Endothelial cell of umbilical vein (primary cell): ENCODE results near the gene CASP9. TPM values are rescaled to one million over a fixed set of nuclear protein-coding genes. Genes with fewer than 3 reads are reported as not detected.

Experiments used
- BruUV-seq: library from RNA; stranded (reverse); fragments of 400-500 nt; replicated peaks from 2 replicates; lab custom pipeline; 2021; lab: Mats Ljungman, UMichigan
- CTCF ChIA-PET: fragments of 300-600, 350-600 bp; sonication (Branson Sonifier 250); formaldehyde crosslinking; loops from one replicate; lab custom pipeline; 2021; ENCODE audit warnings: antibody characterized with exemption, inconsistent platforms; lab: Charles Lee
- POLR2A ChIA-PET: fragments of 300-600, 350-600 bp; sonication (Branson Sonifier 250); formaldehyde crosslinking; loops from one replicate; lab custom pipeline; 2021; ENCODE audit warnings: antibody characterized with exemption, inconsistent platforms; lab: Charles Lee
- DNase-seq: peaks from one replicate; pipeline ENCODE4 v3.0.0-alpha.2; 2011; ENCODE audit warnings: low read depth, low spot score
- FAIRE-seq: peaks from 2 replicates; lab custom pipeline; 2011; peaks lifted over from hg19 to GRCh38; lab: Jason Lieb, UNC
- H2AFZ ChIP-seq: 2 replicates; pipeline ENCODE4 v1.6.0; 2012; ENCODE audit warnings: low read depth, low read length, control low read depth, inconsistent platforms
- H3K27ac ChIP-seq: 2 replicates; pipeline ENCODE4 v1.5.1; 2011; ENCODE audit warnings: low read depth, mild to moderate bottlenecking, control low read depth, low read length, moderate library complexity; ENCODE audit not compliant: insufficient read depth
- H3K27me3 ChIP-seq, 2 experiments: 2 replicates each; pipeline versions ENCODE4 v1.6.0 to v1.6.1; 2011; ENCODE audit warnings: low read length in 2 of 2, mixed read lengths in 1 of 2; ENCODE audit not compliant: control insufficient read depth in 2 of 2, insufficient read depth in 2 of 2
- H3K36me3 ChIP-seq, 2 experiments: 2 replicates in 1 of 2; 3 replicates in 1 of 2; pipeline ENCODE4 v1.5.1; 2011; ENCODE audit warnings: low read length in 2 of 2, mild to moderate bottlenecking in 1 of 2, moderate library complexity in 1 of 2; ENCODE audit not compliant: control insufficient read depth in 2 of 2, insufficient read depth in 2 of 2; ENCODE audit errors: extremely low read depth in 1 of 2
- H3K4me1 ChIP-seq: 3 replicates; pipeline ENCODE4 v1.5.1; 2011; ENCODE audit warnings: mild to moderate bottlenecking, low read length; ENCODE audit not compliant: control insufficient read depth, insufficient read depth; ENCODE audit errors: extremely low read depth
- H3K4me2 ChIP-seq: 2 replicates; pipeline ENCODE4 v1.6.1; 2011; ENCODE audit warnings: low read length, control low read depth, mixed read lengths; ENCODE audit not compliant: insufficient read depth
- H3K4me3 ChIP-seq, 3 experiments: fragments of 200-600 bp in 1 of 3; sonication (generic), shearing (Covaris generic) in 1 of 3; replicated peaks in 1 of 3; 2 replicates each; pipeline ENCODE4 v1.5.1; 2011 to 2016; ENCODE audit warnings: control low read depth in 3 of 3, low read length in 3 of 3, mild to moderate bottlenecking in 2 of 3, inconsistent platforms in 1 of 3, low read depth in 1 of 3, moderate library complexity in 1 of 3; ENCODE audit not compliant: insufficient read depth in 1 of 3
- H3K79me2 ChIP-seq: 2 replicates; pipeline ENCODE4 v1.6.0; 2012; ENCODE audit warnings: low read length, inconsistent platforms; ENCODE audit not compliant: control insufficient read depth, insufficient read depth
- H3K9ac ChIP-seq: replicated peaks from 2 replicates; pipeline ENCODE3; 2011; ENCODE audit warnings: low read length, control low read depth; ENCODE audit not compliant: insufficient read depth; ENCODE audit errors: extremely low read depth
- H3K9me1 ChIP-seq: replicated peaks from 3 replicates; pipeline ENCODE4 v1.6.0; 2011; ENCODE audit warnings: mild to moderate bottlenecking, low read length; ENCODE audit not compliant: control insufficient read depth, insufficient read depth; ENCODE audit errors: extremely low read depth
- H3K9me3 ChIP-seq: replicated peaks from 2 replicates; pipeline ENCODE4 v1.5.1; 2012; ENCODE audit warnings: low read length, inconsistent platforms; ENCODE audit not compliant: control insufficient read depth, insufficient read depth
- H4K20me1 ChIP-seq: replicated peaks from 2 replicates; pipeline ENCODE3; 2011; ENCODE audit warnings: mild to moderate bottlenecking, low read length; ENCODE audit not compliant: control insufficient read depth, insufficient read depth; ENCODE audit errors: extremely low read depth
- FOS ChIP-seq: IDR thresholded peaks from 2 replicates; pipeline ENCODE4 v1.6.1; 2011; ENCODE audit warnings: mild to moderate bottlenecking, low read length, moderate library complexity, borderline replicate concordance; ENCODE audit not compliant: insufficient read depth
- GATA2 ChIP-seq: IDR thresholded peaks from 2 replicates; pipeline ENCODE4 v1.7.0; 2011; ENCODE audit warnings: low read depth, mild to moderate bottlenecking, moderate library complexity, mixed read lengths, low read length; ENCODE audit not compliant: insufficient read length, insufficient read depth
- JUN ChIP-seq: IDR thresholded peaks from 2 replicates; pipeline ENCODE4 v1.6.1; 2011; ENCODE audit warnings: borderline replicate concordance, low read depth; ENCODE audit not compliant: insufficient read length, insufficient read depth
- MAX ChIP-seq: IDR thresholded peaks from 2 replicates; pipeline ENCODE4 v1.6.1; 2011; ENCODE audit not compliant: insufficient read depth, insufficient read length
- POLR2A ChIP-seq: IDR thresholded peaks from 2 replicates; pipeline ENCODE4 v1.6.1; 2012; ENCODE audit warnings: low read depth, mild to moderate bottlenecking, control low read depth, low read length
- dilution Hi-C: fragments of 300-500 bp; cut with MboI; formaldehyde crosslinking; loops from one replicate; pipeline ENCODE4 v1.15.0; 2019; ENCODE audit warnings: low sequenced_read_pairs; ENCODE audit not compliant: extremely low pct_ligation_motif_present
- intact Hi-C: fragments of 100-400 bp; cut with micrococcal nuclease; formaldehyde crosslinking; loops from one replicate; pipeline ENCODE4 v1.10.0; 2022
- polyA plus RNA-seq, 4 experiments: library from polyadenylated mRNA; depleted of rRNA in 3 of 4; stranded (reverse) in 3 of 4; unstranded in 1 of 4; fragments of >200 nt; gene quantifications; 2 replicates each; pipeline versions ENCODE4 v1.2.1 to v1.2.3, GENCODE V29; 2011 to 2012; ENCODE audit warnings: missing spikeins in 1 of 4
- total RNA-seq: library from RNA; stranded (reverse); gene quantifications from 2 replicates; pipeline ENCODE4 v1.2.3, GENCODE V29; 2021
- TF ChIP-seq, protein P1 (sequence below), 2 donors: IDR thresholded peaks; 1 replicate in 1 of 2; 2 replicates in 1 of 2; pipeline ENCODE4 v1.5.1; 2011; ENCODE audit warnings: low read length in 2 of 2, mild to moderate bottlenecking in 2 of 2, moderate library complexity in 2 of 2, control low read depth in 1 of 2, inconsistent platforms in 1 of 2, low read depth in 1 of 2; ENCODE audit not compliant: insufficient read depth in 1 of 2; ENCODE audit errors: extremely low read depth in 1 of 2

Gene CASP9
- total and polyA plus RNA-seq, 2 donors (not counting 3 experiments of a cell fraction or from before 2014, with no cell fraction given): 10.5 to 14.1 TPM

GRCh38 chr1:15519625-15520024 lies 4.4 kb downstream of the CASP9 start:
- no peak overlapping the region for H3K9ac ChIP-seq
- no peaks in the 10 kb centered on the region for H3K9me3 ChIP-seq
- H2AFZ ChIP-seq: no peak overlapping the region
- FAIRE-seq (no peak), DNase-seq (no peak)
- ChIA-PET POLR2A (no interaction called here), CTCF (no interaction called here)
- no peaks in the 10 kb centered on the region for H3K79me2 ChIP-seq
- no peak overlapping the region for H3K27ac ChIP-seq
- intact Hi-C loops: loop anchor here (10.0 kb wide), 1 partner anchor 325 kb away; the partner anchor contains the start of gene SPEN
- H3K4me1 ChIP-seq: peaks cover 13% of the 10 kb centered on the region
- TF ChIP-seq GATA2 (no peak), JUN (no peak), FOS (no peak), MAX (no peak), POLR2A (no peak)
- TF ChIP-seq, protein P1, sequence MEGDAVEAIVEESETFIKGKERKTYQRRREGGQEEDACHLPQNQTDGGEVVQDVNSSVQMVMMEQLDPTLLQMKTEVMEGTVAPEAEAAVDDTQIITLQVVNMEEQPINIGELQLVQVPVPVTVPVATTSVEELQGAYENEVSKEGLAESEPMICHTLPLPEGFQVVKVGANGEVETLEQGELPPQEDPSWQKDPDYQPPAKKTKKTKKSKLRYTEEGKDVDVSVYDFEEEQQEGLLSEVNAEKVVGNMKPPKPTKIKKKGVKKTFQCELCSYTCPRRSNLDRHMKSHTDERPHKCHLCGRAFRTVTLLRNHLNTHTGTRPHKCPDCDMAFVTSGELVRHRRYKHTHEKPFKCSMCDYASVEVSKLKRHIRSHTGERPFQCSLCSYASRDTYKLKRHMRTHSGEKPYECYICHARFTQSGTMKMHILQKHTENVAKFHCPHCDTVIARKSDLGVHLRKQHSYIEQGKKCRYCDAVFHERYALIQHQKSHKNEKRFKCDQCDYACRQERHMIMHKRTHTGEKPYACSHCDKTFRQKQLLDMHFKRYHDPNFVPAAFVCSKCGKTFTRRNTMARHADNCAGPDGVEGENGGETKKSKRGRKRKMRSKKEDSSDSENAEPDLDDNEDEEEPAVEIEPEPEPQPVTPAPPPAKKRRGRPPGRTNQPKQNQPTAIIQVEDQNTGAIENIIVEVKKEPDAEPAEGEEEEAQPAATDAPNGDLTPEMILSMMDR (IDR thresholded peaks at IDR 0.05; ENCODE audit: extremely low read depth in 1 of 2, insufficient read depth in 1 of 2, low read depth in 1 of 2, low read length in 2 of 2): no peak
- dilution Hi-C loops: no loop called here
- no peaks in the 10 kb centered on the region for H3K9me1 ChIP-seq
- no peaks in the 10 kb centered on the region for H4K20me1 ChIP-seq
- no peaks in the 10 kb centered on the region for H3K36me3 ChIP-seq
- no peaks in the 10 kb centered on the region for H3K27me3 ChIP-seq
- no peak overlapping the region for H3K4me3 ChIP-seq
- BruUV-seq: no TSS peak
- H3K4me2 ChIP-seq: no peak overlapping the region
